ENCODE measurements around the gene SMIM12. TPM values are rescaled to one million over a fixed set of nuclear protein-coding genes. Genes with fewer than 3 reads are reported as not detected.

The SMIM12 gene
- total and polyA plus RNA-seq, 4 donors, result 11.9 to 60.8 (median 45.5) TPM

- 73% methylated on average over 3 of the region's 3 CpGs for WGBS
- peaks cover 0 to 5% (median 2%) of the 10 kb centered on the region in 4 donors for H3K4me1 ChIP-seq (ENCODE audit: control insufficient read depth in 4 of 4, insufficient read depth in 4 of 4, low read length in 3 of 4)
- no peaks in the 10 kb centered on the region for H3K9me3 ChIP-seq (ENCODE audit: control insufficient read depth in 4 of 4, low read length in 3 of 4)
- TF ChIP-seq EGR1 (IDR thresholded peaks at IDR 0.05; ENCODE audit: low read depth in 2 of 2), result no peak
- no peak for TF ChIP-seq MAX (IDR thresholded peaks at IDR 0.05)
- no peak for TF ChIP-seq ZBTB33 (IDR thresholded peaks at IDR 0.05)
- no peak for TF ChIP-seq GABPA (IDR thresholded peaks at IDR 0.05 in 1 of 2, conservative IDR thresholded peaks at IDR 0.05 in 1 of 2)
- no peak for TF ChIP-seq TAF1 (conservative IDR thresholded peaks at IDR 0.05)
- no peak for TF ChIP-seq RXRA (IDR thresholded peaks at IDR 0.05)
- no peak for TF ChIP-seq NR2F2 (IDR thresholded peaks at IDR 0.05)
- TF ChIP-seq HNF4A (conservative IDR thresholded peaks at IDR 0.05), result no peak
- no peak for TF ChIP-seq YY1 (IDR thresholded peaks at IDR 0.05)
- TF ChIP-seq HNF4G (IDR thresholded peaks at IDR 0.05), result no peak
- no peak for TF ChIP-seq ATF3 (IDR thresholded peaks at IDR 0.05)
- no peak for TF ChIP-seq FOXA2 (IDR thresholded peaks at IDR 0.05)
- no peak for TF ChIP-seq RAD21 (IDR thresholded peaks at IDR 0.05)
- TF ChIP-seq REST (IDR thresholded peaks at IDR 0.05), result no peak
- no peak for TF ChIP-seq SP1 (IDR thresholded peaks at IDR 0.05)
- no peak for TF ChIP-seq JUND (IDR thresholded peaks at IDR 0.05)
- TF ChIP-seq FOXA1 (IDR thresholded peaks at IDR 0.05), result no peak
- no peak for TF ChIP-seq CTCF (IDR thresholded peaks at IDR 0.05; ENCODE audit: low read depth, low read length, missing input control)
- no peak for DNase-seq (ENCODE audit: low spot score)
- H3K4me3 ChIP-seq (ENCODE audit: low read depth in 1 of 3, low read length in 3 of 3), result no peak overlapping the region
- H3K36me3 ChIP-seq (ENCODE audit: control insufficient read depth in 4 of 4, insufficient read depth in 3 of 4, low read depth in 1 of 4, low read length in 3 of 4), result no peaks in the 10 kb centered on the region
- no peak overlapping the region for H3K27ac ChIP-seq (ENCODE audit: low read depth in 1 of 2, low read length in 2 of 2)
- no peak overlapping the region for H3K9ac ChIP-seq (ENCODE audit: low read depth in 1 of 2, low read length in 2 of 2)
- no peaks in the 10 kb centered on the region for H3K27me3 ChIP-seq (ENCODE audit: control insufficient read depth in 4 of 4, insufficient read depth in 4 of 4, low read length in 3 of 4)
Observed at GRCh38 chr1:34816778-34817177, 42.8 kb downstream of the SMIM12 start.
